Muscle of leg (tissue), 16 donors: ENCODE results near the gene WDR35. TPM values are rescaled to one million over a fixed set of nuclear protein-coding genes. Genes with fewer than 3 reads are reported as not detected.

ENCODE experiments used
- DNase-seq: peaks from one replicate; pipeline ENCODE4 v3.0.0; 2013
- H3K27ac ChIP-seq: one replicate; pipeline ENCODE4 v1.5.1; 2013; ENCODE audit warnings: mild to moderate bottlenecking, low read length, control low read depth
- H3K27me3 ChIP-seq: one replicate; pipeline ENCODE4 v1.6.1; 2013; ENCODE audit warnings: low read length; ENCODE audit not compliant: control insufficient read depth, insufficient read depth
- H3K36me3 ChIP-seq: one replicate; pipeline ENCODE4 v1.6.1; 2013; ENCODE audit warnings: low read length; ENCODE audit not compliant: control insufficient read depth, insufficient read depth
- H3K4me1 ChIP-seq: one replicate; pipeline ENCODE4 v1.6.1; 2013; ENCODE audit warnings: low read length; ENCODE audit not compliant: control insufficient read depth, insufficient read depth
- H3K4me3 ChIP-seq: one replicate; pipeline ENCODE4 v1.5.1; 2013; ENCODE audit warnings: low read length, control low read depth
- H3K9me3 ChIP-seq: replicated peaks from 2 replicates; pipeline ENCODE4 v1.6.1; 2013; ENCODE audit warnings: low read depth, low read length; ENCODE audit not compliant: control insufficient read depth
- WGBS: methylation state at CpG from one replicate; pipeline ENCODE4 v1.1.5; 2013; ENCODE audit warnings: missing lambda C conversion rate; ENCODE audit not compliant: insufficient coverage; 5-methylcytosine and 5-hydroxymethylcytosine counted together
- long read RNA-seq, 11 donors: transcript quantifications; one replicate each; lab custom pipeline, GENCODE V29; 2026
- polyA plus RNA-seq, 8 donors: library from polyadenylated mRNA; unstranded; fragments of 120-200 nt; gene quantifications; one replicate each; pipeline versions ENCODE4 v1.2.1 to v1.2.3, GENCODE V29; 2013; ENCODE audit warnings: inconsistent platforms in 1 of 8, low replicate concordance in 1 of 8; ENCODE audit not compliant: insufficient read length in 8 of 8, insufficient read depth in 1 of 8
- total RNA-seq: library from RNA; stranded (reverse); fragments of 120-200 nt; gene quantifications from one replicate; pipeline ENCODE4 v1.2.4, GENCODE V29; 2013

The WDR35 gene
- 8.2 TPM for total RNA-seq
- 10 to 100 TPM in 1 of 8 donors, 1 to 10 TPM in 7; 5.5 to 11.3 (median 7.5) TPM for polyA plus RNA-seq
- long read RNA-seq, donor 1, result 0 reads
- long read RNA-seq, donor 2, result 0 reads
- long read RNA-seq, donor 3, full-length matches to known transcripts, result 2 of 2 reads
- long read RNA-seq, donor 3, partial matches to known transcripts, result 0 of 2 reads
- long read RNA-seq, donor 3, other reads (novel, unspliced or antisense), result 0 of 2 reads
- long read RNA-seq, donor 4, result 0 reads
- long read RNA-seq, donor 5, full-length matches to known transcripts, result 1 of 1 reads
- long read RNA-seq, donor 5, partial matches to known transcripts, result 0 of 1 reads
- long read RNA-seq, donor 5, other reads (novel, unspliced or antisense), result 0 of 1 reads
- long read RNA-seq, donor 6, result 0 reads
- long read RNA-seq, donor 7, full-length matches to known transcripts, result 1 of 1 reads
- long read RNA-seq, donor 7, partial matches to known transcripts, result 0 of 1 reads
- long read RNA-seq, donor 7, other reads (novel, unspliced or antisense), result 0 of 1 reads
- long read RNA-seq, donor 8, result 0 reads
- long read RNA-seq, donor 9, result 0 reads
- long read RNA-seq, donor 10, partial matches to known transcripts, result 7 of 7 reads
- long read RNA-seq, donor 10, other reads (novel, unspliced or antisense), result 0 of 7 reads
- long read RNA-seq, donor 11, result 0 reads

DNA sequence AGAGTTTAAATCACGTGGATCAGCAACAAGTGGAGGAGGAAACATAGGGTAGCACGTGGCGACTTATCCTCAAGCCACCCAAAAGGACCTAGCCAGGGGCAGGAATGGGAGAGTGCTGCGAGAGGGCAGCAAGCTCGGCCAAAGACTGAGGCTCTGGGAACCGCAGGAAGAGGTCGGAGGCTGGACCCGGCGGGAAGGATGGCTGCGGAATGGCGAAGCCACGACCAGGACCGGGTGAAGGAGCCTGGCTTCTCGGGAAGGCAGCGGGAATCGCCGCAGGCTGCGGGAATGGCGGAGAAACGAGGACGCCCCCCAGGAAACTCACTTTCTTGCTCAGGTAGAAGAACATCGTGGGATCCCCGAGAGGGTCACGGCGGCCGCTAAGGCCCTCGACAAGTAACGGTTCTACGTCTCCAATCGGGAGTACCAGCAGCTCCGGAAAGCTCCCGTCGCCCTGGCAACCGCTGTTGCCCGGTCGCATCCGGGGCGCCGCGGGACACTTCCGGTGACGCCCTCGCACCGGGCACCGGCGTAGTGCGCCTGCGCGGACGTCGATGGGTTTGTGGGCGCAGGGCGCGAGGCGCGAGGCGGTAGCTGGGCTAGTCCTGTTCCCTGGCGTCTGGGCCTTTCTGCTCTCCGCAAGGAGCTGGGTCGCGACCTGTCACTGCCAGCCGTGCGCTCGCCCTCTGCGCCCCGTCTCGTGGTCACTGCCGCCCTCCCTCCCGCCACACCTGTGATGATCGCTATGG lies at the start of gene WDR35:
TSS of gene WDR35 (minus strand) at position 439 of the 749 bp plus-strand sequence. CDS start at position 349, 90 bp downstream.
- peaks cover 7% of the 10 kb centered on the region for H3K27me3 ChIP-seq
- peak within 1 kb of the TSS; percentile 62 for H3K27ac ChIP-seq
- peaks cover 2% of the 10 kb centered on the region for H3K36me3 ChIP-seq
- H3K4me3 ChIP-seq, result peak within 1 kb of the TSS; percentile 81
- peak; percentile 88 for DNase-seq
- WGBS, result under 1% methylated on average over 64 of the region's 70 CpGs
- H3K4me1 ChIP-seq, result peaks cover 4% of the 10 kb centered on the region
- H3K9me3 ChIP-seq, result no peaks in the 10 kb centered on the region

DNA sequence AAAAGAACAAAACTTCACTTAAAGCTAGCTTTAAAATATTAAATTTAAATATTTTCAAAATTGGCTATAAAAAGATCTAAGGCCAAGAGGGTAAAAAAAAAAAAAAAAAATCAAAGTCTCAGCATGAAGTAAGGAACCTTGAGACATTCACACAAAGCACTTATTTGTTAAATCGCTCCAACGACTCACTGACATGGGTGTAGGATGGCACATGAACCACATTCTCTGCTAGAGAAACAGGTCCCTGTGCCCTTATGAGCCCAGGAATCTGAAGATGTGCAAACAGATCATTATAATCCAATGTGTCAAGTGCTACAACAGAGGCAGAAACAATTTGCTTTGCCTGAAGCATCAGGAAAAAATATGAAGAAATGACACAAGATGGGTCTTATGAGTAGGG lies 47.8 kb upstream of the WDR35 start:
- DNase-seq, result no peak
- no peak overlapping the region for H3K4me3 ChIP-seq
- H3K27ac ChIP-seq, result no peak overlapping the region
- peaks cover 65% of the 10 kb centered on the region for H3K36me3 ChIP-seq
- peaks cover 2% of the 10 kb centered on the region for H3K4me1 ChIP-seq
- no CpG with 5 or more reads among the region's 2 CpGs for WGBS
- no peaks in the 10 kb centered on the region for H3K27me3 ChIP-seq
- H3K9me3 ChIP-seq, result no peaks in the 10 kb centered on the region

DNA sequence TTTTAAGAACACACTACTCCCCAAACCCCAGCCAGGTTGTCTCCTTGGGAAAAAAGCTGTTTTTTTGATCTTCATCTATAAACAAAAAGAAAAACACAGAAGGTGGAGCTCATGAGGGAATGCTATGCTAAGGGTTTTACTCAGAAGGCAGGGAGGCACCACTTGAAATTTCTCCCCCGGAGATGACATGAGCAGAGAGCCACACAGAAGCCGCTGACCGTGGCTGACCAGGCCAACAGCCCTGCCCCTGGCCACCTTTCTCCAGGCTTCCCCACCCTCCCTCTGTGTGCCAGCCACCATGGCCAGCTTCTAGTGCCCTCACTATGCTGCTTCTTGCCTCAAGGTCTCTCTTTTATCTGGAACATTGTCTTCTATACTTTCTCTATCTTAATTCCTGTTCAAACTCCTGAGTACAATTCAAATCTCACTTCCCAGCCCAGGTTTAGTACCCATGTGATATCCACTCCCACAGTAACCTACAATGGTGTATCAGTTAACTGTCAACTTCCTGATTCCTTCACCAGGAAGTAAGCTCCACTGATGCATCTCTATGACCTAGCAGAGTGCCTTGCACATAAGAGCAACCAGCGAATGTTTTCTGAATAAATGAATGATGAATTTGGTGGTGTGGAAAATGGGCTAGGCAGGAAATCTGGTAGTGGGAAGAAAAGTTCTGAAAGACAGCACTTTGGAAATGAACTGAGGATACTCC lies 46.2 kb upstream of the WDR35 start:
- Histone ChIP-seq H3K4me1 (no peaks in the 10 kb centered on the region), H3K27me3 (no peaks in the 10 kb centered on the region), H3K9me3 (no peaks in the 10 kb centered on the region), H3K36me3 (peaks cover 67% of the 10 kb centered on the region), H3K27ac (no peak overlapping the region), H3K4me3 (no peak overlapping the region)
- WGBS, result 85% methylated on average over 3 of the region's 4 CpGs
- no peak for DNase-seq

DNA sequence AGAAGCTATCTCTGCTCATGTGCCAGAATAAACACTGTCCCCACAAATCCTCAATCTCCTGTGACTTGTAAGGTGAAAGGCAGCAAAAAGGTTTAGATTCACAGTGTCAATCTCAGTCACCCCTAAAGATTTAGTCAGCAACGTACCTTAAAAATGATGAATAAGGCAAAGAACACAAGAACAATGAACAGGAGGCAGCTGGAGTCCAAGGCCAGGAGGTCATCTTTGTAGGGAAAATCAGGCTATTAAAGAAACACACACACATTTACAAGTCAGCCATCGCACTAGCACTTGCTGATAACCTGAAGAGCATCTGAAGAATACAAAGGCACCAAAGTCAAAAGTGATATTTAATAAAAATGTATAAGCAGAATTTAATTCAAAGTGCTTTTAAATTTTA lies 44.9 kb upstream of the WDR35 start:
- Histone ChIP-seq H3K4me1 (no peaks in the 10 kb centered on the region), H3K36me3 (peaks cover 69% of the 10 kb centered on the region), H3K27me3 (no peaks in the 10 kb centered on the region), H3K27ac (no peak overlapping the region), H3K4me3 (no peak overlapping the region), H3K9me3 (peaks cover 5% of the 10 kb centered on the region)
- WGBS, result no CpG with 5 or more reads among the region's 2 CpGs
- DNase-seq, result no peak

DNA sequence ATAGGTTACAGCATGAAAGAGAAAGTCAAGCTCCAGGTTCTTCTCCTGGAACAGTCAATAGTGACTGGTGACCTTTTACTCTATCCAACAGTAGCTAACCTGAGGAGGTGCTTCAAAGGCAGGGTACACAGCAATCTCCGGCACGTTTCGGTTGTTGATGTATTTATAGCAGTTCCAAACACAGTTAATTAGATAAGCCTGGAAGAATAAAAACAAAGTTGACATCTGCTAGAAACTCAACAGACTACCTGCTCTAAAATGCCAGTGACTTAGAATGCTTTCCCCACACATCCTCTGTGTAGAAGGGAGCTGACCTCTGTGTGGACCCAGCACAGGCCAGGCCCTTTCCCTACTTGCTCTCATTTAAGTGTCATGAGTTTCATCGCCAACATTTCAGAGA lies 44.3 kb upstream of the WDR35 start:
- H3K9me3 ChIP-seq, result peaks cover 6% of the 10 kb centered on the region
- peaks cover 64% of the 10 kb centered on the region for H3K36me3 ChIP-seq
- no peak overlapping the region for H3K4me3 ChIP-seq
- no peak overlapping the region for H3K27ac ChIP-seq
- no peaks in the 10 kb centered on the region for H3K4me1 ChIP-seq
- no peak for DNase-seq
- H3K27me3 ChIP-seq, result no peaks in the 10 kb centered on the region
- no CpG with 5 or more reads among the region's 4 CpGs for WGBS

DNA sequence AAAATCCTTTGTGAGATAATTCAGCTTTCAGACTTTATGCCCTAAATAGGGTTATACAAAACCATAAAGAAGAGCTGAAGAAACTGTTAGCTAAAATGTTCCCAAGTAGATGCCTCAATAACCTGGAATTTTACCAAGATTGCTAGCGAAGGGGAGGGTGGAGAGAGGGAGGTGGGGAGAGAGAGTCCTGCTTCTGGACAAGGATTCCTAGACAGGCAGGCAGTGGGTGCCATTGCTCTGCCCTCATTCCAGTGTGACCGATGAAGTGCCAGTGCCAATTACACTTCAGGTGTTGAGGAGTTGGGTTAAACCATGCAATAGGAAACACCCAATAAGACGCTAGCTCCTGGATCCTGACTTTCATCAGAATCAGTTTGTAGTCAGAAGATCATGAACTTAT lies 43.4 kb upstream of the WDR35 start:
- Histone ChIP-seq H3K4me1 (no peaks in the 10 kb centered on the region), H3K9me3 (peaks cover 6% of the 10 kb centered on the region), H3K27ac (no peak overlapping the region), H3K27me3 (no peaks in the 10 kb centered on the region), H3K4me3 (no peak overlapping the region), H3K36me3 (peaks cover 66% of the 10 kb centered on the region)
- DNase-seq, result no peak
- 86% methylated on average over 1 of the region's 3 CpGs for WGBS

DNA sequence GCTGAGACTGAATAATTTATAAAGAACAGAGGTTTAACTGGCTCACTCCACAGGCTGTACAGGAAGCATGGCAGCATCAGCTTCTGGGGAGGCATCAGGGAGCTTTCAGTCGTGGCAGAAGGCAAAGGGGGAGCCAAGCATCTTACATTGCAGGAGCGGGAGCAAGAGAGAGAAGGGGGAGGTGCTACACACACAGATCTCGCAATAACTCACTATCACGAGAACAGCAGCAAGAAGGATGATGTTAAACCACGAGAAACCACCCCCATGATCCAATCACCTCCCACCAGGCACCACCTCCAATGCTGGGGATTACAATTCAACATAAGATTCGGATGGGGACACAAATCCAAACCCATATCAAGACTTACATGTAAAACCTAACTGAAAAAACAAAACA lies 40.3 kb upstream of the WDR35 start:
- 94% methylated on average over 5 of the region's 6 CpGs for WGBS
- no peaks in the 10 kb centered on the region for H3K27me3 ChIP-seq
- H3K4me3 ChIP-seq, result no peak overlapping the region
- DNase-seq, result no peak
- peaks cover 6% of the 10 kb centered on the region for H3K9me3 ChIP-seq
- H3K4me1 ChIP-seq, result no peaks in the 10 kb centered on the region
- H3K27ac ChIP-seq, result no peak overlapping the region
- H3K36me3 ChIP-seq, result peaks cover 54% of the 10 kb centered on the region

DNA sequence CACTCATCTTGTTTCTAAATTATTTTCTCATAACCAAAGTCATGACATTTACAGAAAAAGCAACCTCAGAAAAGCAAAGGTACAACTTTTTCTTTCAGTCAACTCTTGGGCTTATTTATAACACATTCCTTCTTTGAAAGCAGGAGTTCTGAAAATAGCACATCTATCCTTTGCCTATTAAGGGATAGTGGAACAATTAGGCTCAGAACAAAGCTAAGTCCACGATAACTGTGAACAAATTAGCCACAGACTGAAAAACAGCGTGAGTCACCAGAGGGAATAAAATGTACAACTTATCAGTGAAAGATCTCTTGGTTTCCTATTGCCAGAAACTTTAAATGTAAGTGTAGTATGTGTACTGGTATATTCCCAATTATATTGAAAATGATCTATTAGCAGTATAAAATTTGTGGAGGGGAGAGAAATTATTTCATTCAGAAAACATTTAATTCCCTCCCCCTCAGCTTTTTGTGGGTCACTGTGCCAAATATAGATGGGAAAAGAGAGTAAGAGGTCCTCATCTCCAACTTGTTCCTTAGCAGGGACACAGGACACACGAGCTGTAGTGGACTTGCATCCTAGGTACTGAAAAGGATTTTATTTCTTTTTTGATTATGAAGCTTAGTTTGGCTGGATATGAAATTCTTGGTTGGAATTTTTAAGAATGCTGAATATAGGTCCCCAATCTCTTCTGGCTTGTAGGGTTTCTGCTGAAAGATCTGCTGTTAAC lies 38.0 kb upstream of the WDR35 start:
- WGBS, result 80% methylated on average over 1 of the region's 3 CpGs
- no peaks in the 10 kb centered on the region for H3K27me3 ChIP-seq
- no peak overlapping the region for H3K27ac ChIP-seq
- DNase-seq, result no peak
- no peaks in the 10 kb centered on the region for H3K4me1 ChIP-seq
- peaks cover 34% of the 10 kb centered on the region for H3K36me3 ChIP-seq
- H3K4me3 ChIP-seq, result no peak overlapping the region
- peaks cover 6% of the 10 kb centered on the region for H3K9me3 ChIP-seq

DNA sequence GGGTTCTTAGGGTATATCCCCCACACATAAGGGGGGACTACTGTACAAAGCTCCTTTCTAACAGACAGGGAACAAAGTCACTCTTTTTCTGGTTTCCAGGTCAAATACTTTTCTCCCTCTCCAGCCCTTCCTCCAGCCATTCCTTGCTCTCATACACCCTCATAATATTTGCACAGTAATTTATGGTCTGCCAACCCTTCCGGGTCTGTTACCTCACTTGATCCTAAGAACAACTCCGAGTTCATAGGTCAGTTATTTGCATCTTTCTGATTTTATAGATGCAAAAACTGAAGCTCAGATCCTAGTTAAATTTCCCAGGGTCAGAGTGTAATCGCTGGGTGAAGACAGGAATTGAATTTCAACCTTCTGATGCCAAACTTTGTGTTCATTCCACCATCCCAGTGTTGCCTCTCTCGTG lies 37.4 kb upstream of the WDR35 start:
- H3K27ac ChIP-seq, result no peak overlapping the region
- no peak for DNase-seq

More for the DNA sequence above, 37.4 kb upstream of the WDR35 start:
- H3K4me1 ChIP-seq, result no peaks in the 10 kb centered on the region
- H3K36me3 ChIP-seq, result peaks cover 32% of the 10 kb centered on the region
- H3K27me3 ChIP-seq, result no peaks in the 10 kb centered on the region
- peaks cover 6% of the 10 kb centered on the region for H3K9me3 ChIP-seq
- WGBS, result 55% methylated on average over 2 of the region's 4 CpGs
- H3K4me3 ChIP-seq, result no peak overlapping the region
